GM21825 (cell line): ENCODE measurements around the gene CLEC16A.

Source experiments
- ATAC-seq: cut with Tn5 transposase; IDR thresholded peaks from one replicate; pipeline ENCODE4 v1.9.1; 2021; ENCODE audit warnings: mild to moderate bottlenecking, moderate library complexity; ENCODE audit not compliant: unreplicated experiment

The CLEC16A gene

DNA sequence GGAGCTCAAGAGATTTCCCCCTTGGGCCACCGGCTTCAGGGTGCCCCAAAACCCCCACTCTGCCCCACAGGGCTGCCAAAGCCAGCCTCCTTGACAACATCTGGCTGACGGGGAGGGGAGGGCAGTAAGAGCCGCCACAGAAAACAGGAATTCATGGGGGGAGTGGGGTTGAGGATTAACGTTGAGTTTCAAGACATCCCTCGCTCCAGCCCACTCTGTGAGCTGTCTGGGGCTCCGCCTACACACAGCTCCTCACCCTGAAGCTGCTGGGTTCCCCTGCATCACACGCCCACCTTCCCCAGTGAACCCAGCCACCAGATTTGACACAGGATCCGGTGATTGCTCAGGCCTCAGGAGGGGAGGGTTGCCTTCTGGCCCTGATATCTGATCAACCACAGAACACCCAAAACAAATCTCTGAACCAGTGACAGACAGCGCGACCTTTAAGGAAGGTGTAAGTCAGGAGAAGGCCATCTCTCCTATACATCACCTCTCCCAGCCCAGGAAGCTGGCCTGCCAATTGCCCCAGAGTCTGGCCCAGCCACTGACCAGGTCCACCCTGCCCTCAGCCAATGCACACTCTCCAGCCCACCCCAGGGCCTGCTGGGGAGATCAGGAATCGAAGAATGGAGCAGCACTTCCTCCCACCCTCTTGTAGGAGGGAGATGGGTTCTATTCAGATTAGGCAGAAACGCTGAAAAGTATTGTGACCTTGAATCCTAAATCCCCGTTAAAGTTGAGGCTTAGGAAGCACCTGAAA is 132.1 kb downstream of the CLEC16A start:
- ATAC-seq: peak; percentile 60

- no peak for ATAC-seq
Measured at GRCh38 chr16:11078812-11079459, 134.6 kb downstream of the CLEC16A start.

GRCh38 chr16:11079652-11080187 is 135.4 kb downstream of the CLEC16A start:
- no peak for ATAC-seq

- no peak for ATAC-seq
Measured at GRCh38 chr16:11080327-11080967, 136.1 kb downstream of the CLEC16A start.

- no peak for ATAC-seq
Measured at GRCh38 chr16:11080999-11081630, 136.8 kb downstream of the CLEC16A start.

DNA sequence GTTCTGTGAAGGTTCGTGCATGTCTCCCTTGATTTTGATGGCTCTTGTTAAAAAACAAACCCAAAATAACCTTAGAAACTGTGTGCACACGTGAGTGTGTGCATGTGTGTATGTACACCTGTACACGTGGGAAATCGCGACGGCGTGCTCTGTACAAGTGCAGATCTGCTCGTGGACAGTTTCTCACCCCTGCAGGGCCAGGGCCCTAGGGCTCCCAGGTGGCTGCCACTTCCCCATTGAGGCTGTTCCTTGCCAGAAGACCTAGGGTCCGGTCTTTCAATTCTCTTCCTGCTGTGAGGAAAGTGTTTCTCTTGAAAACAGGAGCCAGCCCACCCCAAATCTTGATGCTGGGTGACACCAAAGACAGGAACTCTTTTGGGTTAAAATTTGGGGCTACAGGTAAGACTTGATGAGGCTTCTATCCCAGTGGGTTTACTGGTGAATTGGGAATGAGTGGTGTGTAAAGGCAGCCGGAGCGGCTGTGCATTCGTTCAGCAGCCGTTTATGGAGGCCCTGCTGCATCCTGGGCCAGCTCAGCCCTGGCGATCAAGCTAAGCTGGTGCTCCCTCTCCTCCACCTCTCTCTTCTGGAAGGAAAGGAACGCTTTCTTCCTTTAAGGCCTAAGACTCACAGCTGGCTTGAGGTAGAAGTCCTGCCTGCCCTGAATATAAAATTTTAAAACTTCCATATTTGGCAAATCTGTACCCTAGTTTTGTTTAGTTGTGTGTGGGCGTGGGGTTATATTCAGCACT is 137.9 kb downstream of the CLEC16A start:
- ATAC-seq: no peak

GRCh38 chr16:11082860-11083388 is 138.6 kb downstream of the CLEC16A start:
- no peak for ATAC-seq

- no peak for ATAC-seq
Measured at GRCh38 chr16:11084484-11084875, 140.1 kb downstream of the CLEC16A start.

DNA sequence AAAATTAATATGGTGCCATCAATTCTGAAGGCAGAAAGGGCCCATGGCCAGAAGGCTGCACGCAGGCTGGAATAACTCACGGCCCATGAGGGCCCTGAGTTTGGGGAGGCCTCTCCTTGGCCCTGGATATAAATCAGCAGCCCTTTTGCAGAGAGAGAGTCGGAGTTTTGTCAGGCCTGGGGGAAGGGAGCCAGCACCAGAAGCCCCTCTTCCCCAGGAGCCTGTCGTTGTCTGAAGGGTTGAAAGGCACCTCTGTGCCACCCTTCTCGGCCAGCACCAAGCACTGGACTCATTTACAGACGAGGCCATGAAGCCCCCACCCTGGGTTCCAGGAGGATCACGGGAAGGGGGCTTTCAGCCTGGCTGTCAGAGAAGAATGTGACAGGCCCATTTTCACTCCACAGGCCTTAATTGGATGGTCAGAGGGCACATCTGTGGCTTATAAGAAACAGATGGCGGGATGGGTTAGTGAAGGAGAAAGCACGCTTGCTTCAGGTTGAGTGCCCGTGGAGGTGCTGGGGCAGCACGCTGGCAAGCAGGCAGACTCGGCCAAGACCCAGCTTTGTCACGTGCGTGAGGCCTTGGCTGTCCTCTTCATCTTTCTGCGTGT is 140.6 kb downstream of the CLEC16A start:
- no peak for ATAC-seq

GRCh38 chr16:11085916-11086315 is 141.6 kb downstream of the CLEC16A start:
- no peak for ATAC-seq

DNA sequence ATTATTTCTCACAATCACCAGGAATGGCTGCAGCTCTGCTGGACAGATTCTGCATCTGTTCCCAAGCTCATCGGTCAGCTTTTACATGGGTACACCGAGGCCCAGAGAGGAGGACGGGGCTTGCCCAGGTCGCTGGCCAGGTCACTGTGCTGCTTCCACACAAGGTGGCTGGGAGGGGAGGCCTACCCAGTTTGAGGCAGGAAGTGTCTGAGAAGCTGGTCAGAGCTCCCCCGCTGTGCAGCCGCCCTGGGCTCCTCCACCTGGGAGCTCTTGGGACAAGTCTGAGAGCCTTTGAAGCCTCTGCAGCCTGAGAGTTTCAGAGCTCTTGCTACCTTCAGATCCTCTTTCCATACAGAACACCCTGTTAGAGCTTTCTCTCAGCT is 143.3 kb downstream of the CLEC16A start:
- ATAC-seq: no peak

GRCh38 chr16:11088074-11088730 is 143.8 kb downstream of the CLEC16A start:
- ATAC-seq: no peak

DNA sequence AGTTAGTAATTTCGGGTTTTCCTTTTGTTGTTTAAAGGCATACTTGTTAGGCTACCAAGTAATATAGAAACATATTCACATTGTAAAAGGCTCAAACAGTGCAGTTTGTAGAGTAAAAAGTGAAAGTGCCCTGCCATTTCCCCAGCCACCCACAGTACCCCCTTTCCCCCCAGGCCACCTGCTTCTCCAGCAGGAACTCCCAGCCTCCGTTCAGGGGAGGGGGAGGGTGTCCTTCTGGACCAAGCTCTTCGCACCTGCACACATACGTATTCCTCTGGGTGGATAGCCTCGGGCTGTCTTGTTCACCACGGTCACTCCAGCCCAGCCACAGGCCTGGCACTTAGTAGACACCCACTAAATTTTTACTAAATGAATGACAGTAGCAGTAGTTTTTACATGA is 144.5 kb downstream of the CLEC16A start:
- no peak for ATAC-seq

GRCh38 chr16:11089504-11090124 is 145.2 kb downstream of the CLEC16A start:
- no peak for ATAC-seq

DNA sequence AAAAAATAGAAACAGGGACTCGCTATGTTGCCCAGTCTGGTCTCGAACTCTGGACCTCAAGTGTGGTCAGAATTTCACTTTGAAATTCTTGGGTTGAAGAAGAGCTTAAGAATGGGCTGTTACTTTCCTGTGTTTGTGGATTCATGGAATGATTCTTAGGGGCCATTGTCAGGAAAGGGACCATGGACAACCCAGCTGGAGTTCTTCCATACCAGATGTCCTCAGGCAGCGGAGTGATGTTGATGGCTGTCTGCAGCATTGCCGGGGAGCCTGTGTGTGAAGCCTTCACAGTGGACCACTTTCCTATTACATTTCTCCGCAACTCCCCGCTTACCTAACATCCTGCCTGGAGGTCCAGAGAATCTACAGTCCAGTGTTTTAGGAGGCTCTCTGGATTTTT is 145.9 kb downstream of the CLEC16A start:
- no peak for ATAC-seq

- ATAC-seq: no peak
Measured at GRCh38 chr16:11091021-11091785, 146.8 kb downstream of the CLEC16A start.

- ATAC-seq: no peak
Measured at GRCh38 chr16:11092788-11093571, 148.6 kb downstream of the CLEC16A start.
